Pancreas (tissue), 10 donors: Measurements from ENCODE around the gene LMTK2. TPM values are rescaled to one million over a fixed set of nuclear protein-coding genes. Genes with fewer than 3 reads are reported as not detected.

Experiments used
- ATAC-seq, 4 donors: fragments of 200-7000 bp; cut with Tn5 transposase; one replicate each; pipeline versions ENCODE4 v1.8.0 to v1.9.1; 2020; ENCODE audit warnings: mild to moderate bottlenecking in 4 of 4, moderate library complexity in 4 of 4
- DNase-seq, 6 donors: peaks; one replicate each; pipeline ENCODE4 v3.0.0-alpha.2; 2020
- FAIRE-seq: peaks from 2 replicates; lab custom pipeline; 2012; peaks lifted over from hg19 to GRCh38; lab: Jason Lieb, UNC
- H3K27ac ChIP-seq, 4 donors: fragments of 200-600 bp; sonication (generic); 1 replicate in 3 of 4; 2 replicates in 1 of 4; pipeline versions ENCODE4 v1.5.0 to v1.8.0; 2020
- H3K27me3 ChIP-seq, 4 donors: fragments of 200-600 bp; one replicate each; pipeline ENCODE4 v1.8.0; 2021
- H3K36me3 ChIP-seq, 3 donors: fragments of 200-600 bp; sonication (generic) in 1 of 3; one replicate each; pipeline versions ENCODE4 v1.5.0 to v1.8.0; 2020 to 2021
- H3K4me1 ChIP-seq, 3 donors: fragments of 200-600 bp; one replicate each; pipeline ENCODE4 v1.8.0; 2021
- H3K4me3 ChIP-seq, 4 donors: fragments of 200-600 bp; sonication (generic) in 2 of 4; one replicate each; pipeline versions ENCODE4 v1.5.0 to v1.8.0; 2020 to 2021
- H3K9me3 ChIP-seq, 4 donors: fragments of 200-600 bp; one replicate each; pipeline ENCODE4 v1.8.0; 2021
- CTCF ChIP-seq, 4 donors: fragments of 200-600 bp; sonication (generic) in 3 of 4; IDR thresholded peaks; one replicate each; pipeline versions ENCODE4 v1.5.0 to v1.8.0; 2021; ENCODE audit warnings: antibody characterized with exemption in 4 of 4
- WGBS, 2 donors: extraction: QIAGEN DNeasy Blood & Tissue Kit; methylation state at CpG; one replicate each; pipeline ENCODE4 v1.1.7; 2013; 5-methylcytosine and 5-hydroxymethylcytosine counted together
- intact Hi-C, 3 donors: fragments of 100-400 bp; cut with DNase I; formaldehyde crosslinking; loops; one replicate each; pipeline versions ENCODE4 v1.11.1 to v1.14.2; 2022
- polyA plus RNA-seq, 2 donors: library from polyadenylated mRNA; stranded (reverse); fragments of 200-250 nt; gene quantifications; one replicate each; pipeline ENCODE4 v1.2.3, GENCODE V29; 2013
- total RNA-seq, 6 donors: library from RNA; stranded (reverse); fragmentation: NEBNext Ultra II Directional in 4 of 6; extraction: Animal tissue kit (Norgen Biotek cat#: 25700) in 4 of 6; gene quantifications; one replicate each; pipeline versions ENCODE4 v1.2.1 to v1.2.4, GENCODE V29; 2021 to 2023
- donor health status: healthy with polysubstance abuse.
- donor health status: DM: no; HTN: no; CAD: no; lungs with moderate emphysema.
- donor health status: DM: no; HTN: no; CAD: no.
- donor health status: control.
- donor health status: control.
- donor health status: Bipolar disorder and iron deficiency.
- donor health status: DM: yes; HTN: yes; CAD: no.
- donor health status: DM: no; HTN: no; CAD: no.
- donor health status: DM: no; HTN: no; CAD: no.
- donor health status: DM: yes; HTN: yes; CAD: no.

LMTK2 gene
- total and polyA plus RNA-seq, 8 donors, result 5.9 to 20.0 (median 16.5) TPM

DNA sequence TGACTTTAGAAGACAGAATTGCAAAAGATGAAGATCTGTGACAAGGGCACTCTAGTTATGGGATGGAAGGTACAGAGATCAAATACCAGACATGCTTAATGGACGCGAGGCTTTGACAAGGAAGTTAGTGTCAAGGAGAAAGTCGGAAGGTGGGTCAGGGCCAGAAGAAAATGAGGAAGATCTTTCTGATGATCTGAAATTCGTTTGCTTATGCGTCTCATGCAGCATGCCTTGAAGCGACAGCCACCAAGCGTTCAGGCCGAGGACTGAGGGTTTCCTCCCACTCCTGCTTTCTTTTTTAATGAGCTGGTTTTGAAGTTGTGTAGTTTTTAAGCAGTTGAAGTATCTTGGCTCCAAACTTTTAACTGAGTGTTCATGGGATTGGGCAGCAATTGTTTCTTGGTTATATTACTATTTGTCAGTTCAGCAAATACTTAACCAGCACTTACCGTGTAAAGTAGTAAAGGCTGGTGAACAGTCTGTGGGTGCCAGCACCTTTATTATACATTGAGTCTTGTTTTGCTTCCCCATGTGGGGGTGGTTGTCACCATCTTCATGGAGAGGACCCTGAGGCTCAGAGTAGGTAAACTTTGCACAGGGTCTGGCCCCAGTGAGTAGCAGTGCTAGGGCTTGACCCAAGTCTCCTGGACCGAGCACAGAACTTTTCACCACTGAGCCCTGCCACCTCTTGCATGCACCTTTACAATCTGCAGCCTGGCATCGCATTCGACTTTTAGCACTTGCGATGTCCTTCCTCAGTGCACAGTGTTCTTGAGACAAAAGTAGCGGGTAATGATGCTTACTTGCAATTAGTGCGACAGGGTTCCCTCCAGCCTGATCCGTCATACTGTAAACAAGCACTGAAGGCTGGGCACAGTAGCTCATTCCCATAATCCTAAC is 90.3 kb downstream of the LMTK2 start:
- Histone ChIP-seq H3K4me3 (no peak overlapping the region), H3K27me3 (no peaks in the 10 kb centered on the region), H3K36me3 (peaks cover 4 to 34% (median 5%) of the 10 kb centered on the region in 3 donors), H3K4me1 (no peaks in the 10 kb centered on the region), H3K27ac (no peak overlapping the region), H3K9me3 (no peaks in the 10 kb centered on the region)
- FAIRE-seq, result no peak
- no peak for ATAC-seq
- 91 to 93% methylated on average over 16 of the region's 16 CpGs for WGBS, 2 donors
- DNase-seq, result no peak
- TF ChIP-seq CTCF (IDR thresholded peaks at IDR 0.05), result no peak
- intact Hi-C loops, result no loop called here

- no peak for TF ChIP-seq CTCF (IDR thresholded peaks at IDR 0.05)
Observed at GRCh38 chr7:98199131-98199530, 92.5 kb downstream of the LMTK2 start.

DNA sequence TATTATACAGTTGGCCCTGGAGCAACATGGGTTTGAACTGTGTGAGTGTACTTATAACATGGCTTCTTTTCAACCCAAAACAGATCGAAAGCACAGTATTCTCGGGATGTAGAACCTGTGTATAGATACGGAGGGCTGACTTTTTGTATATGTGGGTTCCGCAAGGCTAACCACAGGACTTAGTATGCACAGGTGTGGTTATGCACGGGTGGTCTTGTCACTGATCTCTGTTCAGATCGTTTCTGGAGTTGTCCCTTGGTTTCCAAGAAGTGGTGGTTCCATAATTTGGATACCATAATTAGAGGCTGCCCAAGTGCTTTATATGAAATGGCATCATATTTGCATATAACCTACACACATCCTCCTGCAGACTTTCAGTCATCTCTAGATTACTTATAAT is 93.7 kb downstream of the LMTK2 start:
- WGBS, 2 donors, result 87 to 89% methylated on average over 6 of the region's 6 CpGs
- H3K27ac ChIP-seq, result no peak overlapping the region
- peaks cover 0 to 20% (median 0%) of the 10 kb centered on the region in 3 donors for H3K36me3 ChIP-seq
- no peak for TF ChIP-seq CTCF (IDR thresholded peaks at IDR 0.05)
- H3K4me3 ChIP-seq, result no peak overlapping the region
- H3K4me1 ChIP-seq, result no peaks in the 10 kb centered on the region
- FAIRE-seq (no peak), DNase-seq (no peak), ATAC-seq (no peak)
- no peaks in the 10 kb centered on the region for H3K9me3 ChIP-seq
- H3K27me3 ChIP-seq, result no peaks in the 10 kb centered on the region
- intact Hi-C loops, result no loop called here

More at GRCh38 chr7:98199131-98199530, 92.5 kb downstream of the LMTK2 start:
- H3K4me3 ChIP-seq, result no peak overlapping the region
- ATAC-seq (no peak), DNase-seq (no peak), FAIRE-seq (no peak)
- no peaks in the 10 kb centered on the region for H3K4me1 ChIP-seq
- H3K27me3 ChIP-seq, result no peaks in the 10 kb centered on the region
- peaks cover 0 to 20% (median 0%) of the 10 kb centered on the region in 3 donors for H3K36me3 ChIP-seq
- no peak overlapping the region for H3K27ac ChIP-seq
- 96 to 98% methylated on average over 5 of the region's 5 CpGs for WGBS, 2 donors
- H3K9me3 ChIP-seq, result no peaks in the 10 kb centered on the region
- intact Hi-C loops, result no loop called here

DNA sequence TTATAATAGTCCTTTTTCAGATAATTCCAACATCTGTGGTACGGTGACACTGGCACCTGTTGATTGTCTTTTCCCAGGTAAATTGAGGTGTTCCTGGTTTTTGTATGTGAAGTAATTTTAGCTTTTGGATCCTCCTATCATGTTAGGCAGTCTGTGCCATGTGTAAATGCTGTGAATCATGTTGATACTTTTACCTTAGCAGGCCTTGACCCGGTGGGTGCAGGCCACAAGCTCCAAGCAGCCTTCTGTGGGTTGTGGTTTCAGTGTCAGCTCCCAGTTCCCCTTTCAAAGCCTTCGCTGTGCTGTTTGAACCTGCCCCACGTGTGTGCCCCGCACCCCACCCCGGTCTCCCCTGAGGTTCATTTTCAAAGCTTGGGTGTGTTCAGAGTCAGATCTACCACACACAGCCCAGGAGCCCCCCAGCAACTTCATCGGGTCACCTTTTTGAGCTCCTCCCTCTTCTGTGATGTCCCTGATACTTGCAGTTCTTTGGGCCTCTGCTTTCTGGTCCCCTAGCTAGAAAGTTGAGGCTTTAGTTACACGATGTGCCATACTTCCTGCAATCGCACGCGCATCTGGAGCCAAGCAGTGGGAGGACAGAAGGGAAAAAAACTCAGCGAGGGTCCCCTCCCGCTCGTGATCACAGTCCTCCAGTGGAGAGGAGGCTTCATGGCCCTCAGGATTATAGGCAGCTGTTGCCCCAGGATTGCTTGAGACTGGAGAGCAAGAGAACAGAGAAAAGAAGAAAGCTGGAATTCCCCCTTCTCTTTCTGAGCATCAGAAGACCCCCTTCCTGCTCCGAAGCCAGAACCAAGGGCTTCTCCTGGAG is 95.9 kb downstream of the LMTK2 start:
- no peaks in the 10 kb centered on the region for H3K9me3 ChIP-seq
- intact Hi-C loops, result no loop called here
- H3K36me3 ChIP-seq, result peaks cover 0 to 35% (median 0%) of the 10 kb centered on the region in 3 donors
- no peak overlapping the region for H3K27ac ChIP-seq
- no peak overlapping the region for H3K4me3 ChIP-seq
- WGBS, 2 donors, result 86% methylated on average over 15 of the region's 15 CpGs
- DNase-seq (peak in 2 of 6 donors; percentile 14 to 20), FAIRE-seq (no peak), ATAC-seq (peak in 1 of 4 donors; percentile 16)
- H3K27me3 ChIP-seq, result no peaks in the 10 kb centered on the region
- no peak for TF ChIP-seq CTCF (IDR thresholded peaks at IDR 0.05)
- H3K4me1 ChIP-seq, result no peaks in the 10 kb centered on the region
